AG09319 (cell line): ENCODE data around the gene IGSF21.

ENCODE experiments used
- DNase-seq: peaks from one replicate; pipeline ENCODE4 v3.0.0-alpha.2; 2010; ENCODE audit warnings: low read depth; ENCODE audit errors: extremely low read depth
- CTCF ChIP-seq: IDR thresholded peaks from 2 replicates; pipeline ENCODE4 v1.5.1; 2011; ENCODE audit warnings: low read depth, mild to moderate bottlenecking, inconsistent platforms, low read length, moderate library complexity

Gene IGSF21

DNA sequence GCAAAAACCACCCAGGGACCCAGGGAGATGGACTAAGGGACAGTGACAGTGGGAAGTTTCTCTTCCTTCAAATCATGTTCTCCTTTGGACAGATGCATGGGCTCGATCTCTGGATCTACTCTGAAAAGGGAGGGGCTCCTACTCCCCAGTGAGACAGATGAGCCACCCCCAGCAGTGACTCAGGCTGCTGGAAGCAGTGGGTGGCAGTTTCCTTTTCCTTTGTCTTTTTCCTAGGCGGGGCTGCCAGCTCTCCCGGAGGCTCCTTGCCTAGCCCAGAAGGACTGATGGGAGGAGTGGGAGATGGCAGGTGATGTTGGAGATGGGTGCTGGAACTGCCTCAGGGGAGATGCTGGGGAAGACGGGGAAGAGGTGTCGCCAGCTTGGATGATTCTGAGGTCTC is 41.0 kb upstream of the IGSF21 start:
- no peak for DNase-seq

GRCh38 chr1:18069903-18070302 is 37.7 kb upstream of the IGSF21 start:
- no peak for TF ChIP-seq CTCF
- DNase-seq, result no peak

More for the DNA sequence above, 41.0 kb upstream of the IGSF21 start:
- TF ChIP-seq CTCF, result no peak

GRCh38 chr1:18072066-18072465 is 35.5 kb upstream of the IGSF21 start:
- TF ChIP-seq CTCF, result no peak
- DNase-seq, result no peak

DNA sequence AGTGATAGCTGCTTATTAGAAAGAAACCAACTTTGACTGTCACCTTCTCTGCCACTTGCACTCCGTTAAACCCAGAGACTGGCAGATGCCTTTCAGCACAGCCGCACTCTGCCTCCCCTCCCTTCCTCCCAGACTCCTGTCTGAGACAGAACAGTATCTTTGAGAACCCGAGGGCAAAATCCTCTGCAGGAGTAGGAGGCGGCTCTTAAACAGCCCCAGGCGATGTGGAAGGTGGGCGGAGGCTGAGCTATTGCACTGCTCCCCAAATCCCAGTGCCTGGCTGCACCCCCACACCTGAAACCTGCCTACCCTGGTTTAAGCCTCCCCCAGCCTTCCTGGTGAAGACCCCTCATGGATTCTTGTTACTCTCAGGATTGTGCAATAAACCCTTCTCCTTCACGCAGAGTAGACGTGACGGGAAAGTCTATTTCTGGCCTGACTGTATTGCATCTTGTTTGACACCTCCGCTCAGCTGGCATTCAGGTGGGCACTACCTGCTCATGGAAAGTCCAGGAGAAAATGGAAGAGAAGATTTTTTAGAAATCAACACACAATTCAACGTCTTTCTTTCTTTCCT is 34.4 kb upstream of the IGSF21 start:
- DNase-seq, result no peak
- no peak for TF ChIP-seq CTCF

DNA sequence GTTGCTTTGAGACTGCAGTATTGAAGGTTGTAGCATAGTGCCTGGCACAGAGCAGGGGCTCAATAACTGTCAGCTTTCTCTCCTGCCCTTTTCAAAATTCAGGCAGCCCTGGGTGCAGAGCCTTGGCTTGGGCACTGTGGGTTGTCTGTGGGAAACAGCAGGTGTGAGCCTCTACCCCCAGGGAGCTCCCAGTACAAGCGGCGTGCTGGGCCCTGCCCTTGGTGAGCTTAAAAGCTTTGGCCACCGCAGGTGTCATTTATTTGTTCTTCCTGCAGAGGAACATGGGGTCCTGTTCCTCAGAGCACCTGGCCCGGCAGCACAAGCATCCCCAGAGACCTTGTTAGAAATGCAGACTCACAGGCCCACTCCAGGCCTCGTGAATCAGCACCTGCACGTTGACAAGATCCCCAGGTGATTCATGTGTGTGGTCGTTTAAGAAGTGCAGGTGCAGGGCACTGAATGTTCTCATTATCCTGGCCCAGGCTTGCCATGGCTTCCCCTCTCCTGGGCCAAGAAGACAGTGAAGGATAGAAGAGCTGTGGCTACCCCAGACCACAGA is 29.9 kb upstream of the IGSF21 start:
- no peak for TF ChIP-seq CTCF

GRCh38 chr1:18079941-18080735 is 27.5 kb upstream of the IGSF21 start:
- no peak for TF ChIP-seq CTCF
- DNase-seq, result no peak

More for the DNA sequence above, 29.9 kb upstream of the IGSF21 start:
- no peak for DNase-seq
